Epithelial cell of proximal tubule (primary cell): ENCODE results near the gene CCNH. TPM values are rescaled to one million over a fixed set of nuclear protein-coding genes. Genes with fewer than 3 reads are reported as not detected.

Experiments used
- DNase-seq: peaks from one replicate; pipeline ENCODE4 v3.0.0-alpha.2; 2011; ENCODE audit warnings: low read depth
- H3K4me3 ChIP-seq: 2 replicates; pipeline ENCODE4 v1.5.1; 2011; ENCODE audit warnings: low read depth, mild to moderate bottlenecking, low read length
- total RNA-seq: library from RNA; depleted of rRNA; stranded (reverse); fragments of >200 nt; gene quantifications from 2 replicates; pipeline ENCODE4 v1.2.3, GENCODE V29; 2015
- TF ChIP-seq, protein P1 (sequence below): conservative IDR thresholded peaks from 2 replicates; pipeline ENCODE4 v1.5.1; 2012; ENCODE audit warnings: low read depth, mild to moderate bottlenecking, low read length

The CCNH gene
- total RNA-seq, 1 donor from 2014 or later = 61.7 TPM

DNA sequence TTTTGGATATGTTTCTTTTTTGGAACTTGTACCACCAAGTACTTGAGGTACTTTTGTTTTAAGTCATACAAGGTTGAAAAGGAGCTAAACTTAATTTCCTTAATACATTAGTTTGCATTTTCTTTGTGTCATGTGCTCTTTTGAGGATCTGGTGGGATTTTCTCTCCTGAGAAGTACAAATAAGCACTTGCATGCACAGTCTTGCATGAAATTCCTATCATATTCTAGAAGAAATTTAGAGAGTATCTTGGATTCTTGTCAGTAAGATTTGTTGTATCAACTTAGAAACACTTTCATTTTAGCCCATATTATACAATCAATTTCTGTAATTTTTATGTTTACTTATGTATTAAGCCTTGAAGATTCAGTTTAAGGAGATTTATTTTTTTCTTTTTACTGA is 64.9 kb downstream of the CCNH start:
- TF ChIP-seq, protein P1, sequence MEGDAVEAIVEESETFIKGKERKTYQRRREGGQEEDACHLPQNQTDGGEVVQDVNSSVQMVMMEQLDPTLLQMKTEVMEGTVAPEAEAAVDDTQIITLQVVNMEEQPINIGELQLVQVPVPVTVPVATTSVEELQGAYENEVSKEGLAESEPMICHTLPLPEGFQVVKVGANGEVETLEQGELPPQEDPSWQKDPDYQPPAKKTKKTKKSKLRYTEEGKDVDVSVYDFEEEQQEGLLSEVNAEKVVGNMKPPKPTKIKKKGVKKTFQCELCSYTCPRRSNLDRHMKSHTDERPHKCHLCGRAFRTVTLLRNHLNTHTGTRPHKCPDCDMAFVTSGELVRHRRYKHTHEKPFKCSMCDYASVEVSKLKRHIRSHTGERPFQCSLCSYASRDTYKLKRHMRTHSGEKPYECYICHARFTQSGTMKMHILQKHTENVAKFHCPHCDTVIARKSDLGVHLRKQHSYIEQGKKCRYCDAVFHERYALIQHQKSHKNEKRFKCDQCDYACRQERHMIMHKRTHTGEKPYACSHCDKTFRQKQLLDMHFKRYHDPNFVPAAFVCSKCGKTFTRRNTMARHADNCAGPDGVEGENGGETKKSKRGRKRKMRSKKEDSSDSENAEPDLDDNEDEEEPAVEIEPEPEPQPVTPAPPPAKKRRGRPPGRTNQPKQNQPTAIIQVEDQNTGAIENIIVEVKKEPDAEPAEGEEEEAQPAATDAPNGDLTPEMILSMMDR = no peak
- H3K4me3 ChIP-seq = no peak overlapping the region
- DNase-seq = no peak

DNA sequence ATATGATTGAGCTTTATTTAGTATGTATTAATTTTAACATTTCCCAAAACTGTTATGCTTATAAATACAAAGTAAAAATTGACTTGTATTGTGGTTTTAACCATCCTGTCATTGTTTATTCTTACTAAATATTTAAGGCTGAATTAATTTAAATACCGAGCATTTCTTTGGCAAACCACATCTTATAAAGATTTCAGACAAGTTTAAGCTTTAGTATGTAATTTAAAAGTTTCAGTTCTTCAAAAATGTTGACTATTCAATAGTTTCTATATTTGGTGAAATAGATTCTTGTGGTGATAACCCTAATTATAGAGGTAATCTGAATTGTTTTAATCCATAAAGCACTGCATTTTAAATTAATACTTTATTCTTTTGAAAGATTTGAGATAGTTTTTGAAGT is 65.5 kb downstream of the CCNH start:
- no peak for DNase-seq
- no peak overlapping the region for H3K4me3 ChIP-seq
- TF ChIP-seq, protein P1 = no peak

Other genes with a start within 250 kb of the CCNH start
- gene RASA1, start 145.0 kb downstream of the CCNH start, total RNA-seq = 40.5 and 40.7 TPM in 2 replicates